ENCODE measurements around the gene THSD4.

The THSD4 gene

DNA sequence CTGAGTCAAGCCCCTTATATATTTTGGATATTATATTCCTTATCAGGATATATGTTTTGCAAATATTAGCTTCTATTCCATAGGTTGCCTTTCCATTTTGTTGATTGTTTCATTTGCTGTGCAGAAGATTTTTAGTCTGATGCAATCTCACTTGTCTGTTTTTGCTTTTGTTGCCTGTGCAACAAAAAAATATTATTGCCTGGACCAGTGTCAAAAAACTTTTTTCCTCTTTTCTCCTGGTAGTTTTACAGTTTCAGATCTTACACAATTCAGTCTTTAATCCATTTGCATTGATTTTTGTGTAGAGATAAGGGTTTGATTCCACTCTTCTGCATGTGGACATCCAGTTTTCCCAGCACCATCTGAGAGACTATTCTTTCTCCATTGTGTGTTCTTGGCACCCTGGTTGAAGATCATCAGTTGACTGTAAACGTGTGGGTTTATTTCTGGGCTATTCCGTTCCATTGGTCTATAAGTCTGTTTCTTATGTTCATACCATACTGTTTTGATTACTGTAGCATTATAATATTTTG is 466.2 kb downstream of the THSD4 start:
- no peak for DNase-seq (ENCODE audit: low read depth in 2 of 2)

DNA sequence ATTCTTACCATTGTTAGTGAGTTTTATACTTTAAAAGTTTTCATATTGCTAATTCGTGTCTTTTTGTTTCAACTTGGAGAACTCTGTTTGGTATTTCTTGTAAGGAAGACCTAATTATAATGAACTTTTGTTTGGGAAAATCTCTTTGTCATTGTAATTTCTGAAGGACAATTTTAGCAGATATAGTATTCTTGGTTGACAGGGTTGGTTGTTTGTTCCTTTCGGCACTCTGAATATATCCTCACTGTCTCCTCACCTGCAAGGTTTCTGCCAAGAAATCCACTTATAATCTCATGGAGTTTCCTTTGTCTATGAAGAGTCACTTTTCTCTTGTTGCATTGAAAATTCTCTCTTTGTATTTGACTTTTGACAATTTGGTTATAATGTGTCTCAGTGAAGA is 469.9 kb downstream of the THSD4 start:
- DNase-seq (ENCODE audit: low read depth in 2 of 2), result no peak

DNA sequence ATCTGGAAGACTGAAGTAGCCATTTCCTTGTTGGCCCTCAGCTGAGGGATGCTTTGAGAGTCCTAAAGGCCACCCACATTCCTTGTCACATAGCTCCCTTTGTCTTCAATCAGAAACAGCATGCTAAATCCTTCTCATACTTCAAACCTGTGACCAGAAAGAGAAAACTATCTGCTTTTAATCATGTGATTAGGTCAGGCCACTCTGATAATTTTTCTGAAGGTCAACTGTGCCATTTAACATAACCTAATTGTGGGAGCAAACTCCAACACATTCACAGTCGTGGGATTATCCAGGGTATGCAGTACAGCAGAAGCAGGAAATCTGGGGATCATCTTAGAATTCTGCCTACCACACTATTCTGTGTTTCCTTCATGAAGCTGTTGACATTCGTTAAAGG is 471.2 kb downstream of the THSD4 start:
- no peak for DNase-seq (ENCODE audit: low read depth in 2 of 2)

DNA sequence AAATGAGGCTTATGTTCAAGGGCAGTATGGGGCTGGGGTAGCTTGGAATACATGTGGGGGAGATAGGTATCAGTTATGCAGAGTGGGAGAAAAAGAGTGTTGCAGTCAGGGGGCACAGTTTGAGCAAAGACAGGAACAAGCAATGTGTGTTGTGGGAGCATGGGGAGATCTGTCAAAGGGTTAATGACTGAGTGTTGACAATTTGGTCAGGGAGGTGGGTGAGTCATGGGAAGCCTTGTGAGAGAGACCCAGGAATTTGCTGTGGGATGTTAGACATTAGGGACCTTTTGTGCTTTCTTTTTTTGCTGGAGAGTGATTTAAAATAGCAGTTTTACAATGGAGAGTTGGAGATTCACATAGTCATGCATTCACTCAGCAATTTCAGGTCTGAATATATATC is 473.5 kb downstream of the THSD4 start:
- peak; percentile 37 to 43 for DNase-seq (ENCODE audit: low read depth in 2 of 2)

DNA sequence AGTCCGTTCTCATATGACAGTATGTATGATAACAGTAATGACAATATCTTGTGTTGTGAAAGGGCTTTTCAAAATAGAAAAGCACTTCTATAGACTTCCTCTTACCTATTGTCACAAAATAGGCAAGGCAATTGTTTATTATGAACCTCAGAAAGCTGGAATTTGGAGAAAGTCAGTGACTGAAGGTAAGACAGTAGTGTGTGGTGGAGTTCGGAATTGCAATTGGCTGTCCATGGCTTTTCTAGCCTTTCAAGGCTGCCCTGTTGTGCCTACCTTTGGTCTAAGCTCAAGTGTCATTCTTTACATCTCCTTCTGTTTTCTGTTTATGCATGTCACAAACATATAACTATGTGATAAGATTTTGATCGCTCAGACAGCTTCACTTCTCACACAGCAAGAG is 475.8 kb downstream of the THSD4 start:
- no peak for DNase-seq (ENCODE audit: low read depth in 2 of 2)

DNA sequence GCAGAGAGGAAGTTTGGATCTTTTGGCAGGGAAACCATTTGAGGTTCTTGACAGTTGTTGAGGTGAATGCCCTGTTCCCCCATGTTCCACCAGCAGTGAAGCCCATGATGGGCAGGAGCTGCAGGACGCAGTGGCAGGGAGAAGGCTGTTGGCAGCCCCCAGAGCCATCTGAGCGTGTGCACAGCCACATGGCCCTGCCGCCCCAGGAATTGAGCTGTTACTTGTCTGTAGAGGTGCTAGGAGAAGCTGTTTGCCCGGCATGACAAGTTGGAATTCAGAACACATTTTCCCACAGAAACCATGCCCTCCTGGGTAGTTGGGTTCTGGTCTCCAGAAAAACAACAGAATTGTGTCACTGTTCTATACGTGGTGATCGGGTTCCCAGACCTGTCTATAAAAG is 476.9 kb downstream of the THSD4 start:
- no peak for DNase-seq (ENCODE audit: low read depth in 2 of 2)

DNA sequence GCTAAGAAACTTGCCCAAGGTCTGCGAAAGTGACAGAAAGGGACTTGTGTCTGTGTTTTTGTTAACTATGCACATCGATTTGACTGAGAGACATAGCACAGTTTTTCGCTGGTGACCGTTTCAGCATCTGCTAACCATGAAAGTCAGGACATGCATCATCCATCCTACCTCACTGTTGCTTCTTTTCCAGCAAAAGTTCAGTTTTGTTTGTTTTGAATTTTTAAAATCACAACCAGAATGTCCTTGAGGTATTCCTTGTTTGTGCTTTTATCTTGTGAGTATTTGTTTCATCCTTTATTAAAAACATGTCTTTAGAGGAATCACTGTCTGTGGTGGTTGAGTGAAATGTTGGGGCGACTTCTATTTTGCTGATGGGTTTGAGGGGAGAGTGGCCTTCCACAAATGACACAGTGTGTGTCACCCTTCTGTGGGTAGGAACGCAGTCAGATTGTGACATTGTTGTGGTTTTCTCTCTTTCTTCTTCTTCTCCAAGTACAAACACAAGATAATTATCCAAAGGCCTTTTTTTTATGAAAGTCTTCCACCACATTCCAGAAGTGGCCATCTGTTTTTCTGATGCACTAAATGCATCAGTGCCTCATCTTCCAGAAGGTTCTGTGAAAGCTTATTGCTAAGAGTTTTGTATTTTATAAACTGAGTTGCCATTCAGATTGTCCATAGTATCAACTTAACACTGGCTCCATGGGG is 480.7 kb downstream of the THSD4 start:
- DNase-seq (ENCODE audit: low read depth in 2 of 2), result no peak

DNA sequence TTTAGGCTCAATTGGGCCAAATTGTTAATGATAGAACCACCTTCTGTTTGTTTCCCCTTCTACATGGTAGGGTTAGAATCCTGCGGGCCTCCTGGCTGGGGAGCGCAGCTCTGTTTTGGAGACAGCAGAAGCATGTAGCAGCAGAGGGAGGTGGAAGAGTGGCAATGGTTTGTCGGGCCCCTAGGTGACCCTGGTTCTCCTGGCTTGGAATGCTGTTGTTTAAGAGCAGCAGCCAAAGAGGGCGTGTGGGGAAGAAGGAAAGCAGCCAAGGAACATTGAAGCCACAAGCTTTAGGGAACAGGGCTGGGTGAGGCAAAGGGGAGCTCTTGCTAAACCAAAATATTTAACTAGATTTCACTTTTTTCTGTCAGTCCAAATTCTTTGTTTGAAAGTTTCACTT is 481.4 kb downstream of the THSD4 start:
- DNase-seq (ENCODE audit: low read depth in 2 of 2), result no peak

DNA sequence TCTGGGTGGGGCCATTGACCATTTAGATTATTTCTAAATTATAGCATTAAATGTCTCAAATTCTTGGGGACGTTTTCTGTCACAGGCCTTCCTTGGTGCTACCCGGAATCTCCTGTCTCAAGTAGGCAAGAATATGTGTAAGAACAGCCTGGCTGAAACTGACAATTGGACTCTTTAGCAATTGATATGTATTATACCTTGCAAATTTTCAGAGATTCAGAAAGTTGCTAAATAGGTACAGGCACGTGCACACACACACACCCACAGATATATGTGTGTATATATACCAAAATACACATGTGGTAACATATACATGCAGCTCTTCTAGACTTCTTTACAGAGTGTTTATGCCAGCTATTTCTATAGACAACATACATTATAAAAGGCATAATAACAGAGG is 481.9 kb downstream of the THSD4 start:
- DNase-seq (ENCODE audit: low read depth in 2 of 2), result no peak

DNA sequence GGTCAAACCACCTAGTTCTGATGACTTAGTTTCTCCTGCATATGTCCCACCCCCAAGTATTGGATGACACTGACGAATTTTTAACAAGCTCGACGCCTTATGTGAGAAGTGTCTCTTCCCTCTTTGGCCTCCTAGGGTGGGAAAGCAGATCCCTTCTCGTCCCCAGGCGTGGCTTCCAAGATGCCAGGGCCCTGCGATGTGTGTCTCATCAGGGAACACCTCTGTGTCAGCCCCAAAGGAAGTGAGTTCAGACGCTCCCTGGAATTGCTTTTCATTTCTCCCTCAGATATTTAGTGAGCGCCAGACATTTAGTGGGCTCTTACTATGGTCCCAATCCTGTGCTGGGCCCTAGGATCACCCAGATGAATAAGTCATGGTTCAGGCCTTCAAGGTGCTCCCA is 482.4 kb downstream of the THSD4 start:
- no peak for DNase-seq (ENCODE audit: low read depth in 2 of 2)

DNA sequence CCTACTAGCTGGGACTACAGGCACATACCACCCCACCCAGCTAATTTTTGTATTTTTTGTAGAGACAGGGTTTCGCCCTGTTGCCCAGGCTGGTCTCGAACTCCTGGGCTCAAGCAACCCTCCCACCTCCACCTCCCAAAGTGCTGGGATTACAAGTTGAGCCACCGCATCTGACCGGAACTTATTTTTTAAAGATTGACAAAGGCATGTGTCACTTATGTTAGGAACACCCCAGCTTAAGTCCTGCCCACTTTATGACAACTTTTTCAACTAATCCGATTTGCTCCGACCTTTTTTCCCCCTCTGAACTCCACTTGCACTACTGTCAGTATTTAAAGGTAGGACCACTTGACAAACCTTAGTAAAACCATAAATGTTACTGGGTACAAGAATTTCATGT is 483.5 kb downstream of the THSD4 start:
- DNase-seq (ENCODE audit: low read depth in 2 of 2), result no peak

DNA sequence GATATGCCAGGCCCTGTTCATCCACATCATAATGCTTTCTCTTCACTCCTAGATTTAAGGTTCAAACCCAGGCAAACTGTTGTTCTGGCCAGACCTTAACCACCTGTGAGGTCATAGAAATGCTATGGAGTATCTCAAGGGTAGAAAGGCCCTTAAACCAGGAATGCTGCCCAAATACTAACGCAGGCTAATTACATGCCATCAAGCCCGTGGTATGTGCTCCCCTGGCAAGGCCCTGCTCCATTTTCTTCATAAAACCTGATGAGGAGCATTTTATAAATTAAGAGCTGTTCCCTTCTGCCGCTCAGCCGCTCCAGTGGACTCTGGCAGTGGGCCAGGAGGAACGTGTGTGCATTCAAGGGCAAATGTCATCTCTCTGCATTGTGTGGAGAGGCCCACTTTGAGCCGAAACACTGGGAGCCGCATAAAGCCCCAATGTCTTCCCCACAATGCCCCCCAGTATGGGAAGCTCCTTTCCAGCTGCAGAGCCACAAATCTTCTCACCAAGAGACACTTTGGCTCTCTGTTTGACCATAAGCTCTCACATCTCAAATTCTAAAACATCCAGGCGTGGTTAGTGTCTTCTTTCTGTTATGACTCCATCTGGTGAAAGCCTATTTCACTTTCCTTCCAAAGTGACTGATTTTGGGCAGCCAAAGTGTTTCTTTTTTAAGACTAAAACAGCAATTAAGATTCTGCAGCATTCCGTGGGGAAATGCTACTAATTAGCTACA is 484.3 kb downstream of the THSD4 start:
- no peak for DNase-seq (ENCODE audit: low read depth in 2 of 2)

DNA sequence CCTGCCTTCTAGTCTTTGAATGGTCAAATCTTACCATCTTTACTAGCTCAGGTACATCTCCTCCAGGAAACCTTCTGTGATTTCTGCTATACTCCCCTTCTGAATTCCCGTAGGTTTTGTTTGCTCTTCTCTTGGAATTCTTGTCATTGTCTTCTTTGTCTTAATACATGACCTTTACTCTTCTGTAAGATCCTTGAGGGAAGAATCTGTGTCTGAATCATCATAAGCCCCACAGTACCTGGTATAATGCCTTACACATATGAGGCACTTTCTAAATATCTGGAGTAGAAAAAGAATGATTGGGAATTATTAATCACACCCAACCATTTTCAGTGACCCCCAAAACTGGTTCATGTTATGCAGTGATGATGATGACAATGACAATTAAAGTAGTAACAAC is 485.0 kb downstream of the THSD4 start:
- no peak for DNase-seq (ENCODE audit: low read depth in 2 of 2)

DNA sequence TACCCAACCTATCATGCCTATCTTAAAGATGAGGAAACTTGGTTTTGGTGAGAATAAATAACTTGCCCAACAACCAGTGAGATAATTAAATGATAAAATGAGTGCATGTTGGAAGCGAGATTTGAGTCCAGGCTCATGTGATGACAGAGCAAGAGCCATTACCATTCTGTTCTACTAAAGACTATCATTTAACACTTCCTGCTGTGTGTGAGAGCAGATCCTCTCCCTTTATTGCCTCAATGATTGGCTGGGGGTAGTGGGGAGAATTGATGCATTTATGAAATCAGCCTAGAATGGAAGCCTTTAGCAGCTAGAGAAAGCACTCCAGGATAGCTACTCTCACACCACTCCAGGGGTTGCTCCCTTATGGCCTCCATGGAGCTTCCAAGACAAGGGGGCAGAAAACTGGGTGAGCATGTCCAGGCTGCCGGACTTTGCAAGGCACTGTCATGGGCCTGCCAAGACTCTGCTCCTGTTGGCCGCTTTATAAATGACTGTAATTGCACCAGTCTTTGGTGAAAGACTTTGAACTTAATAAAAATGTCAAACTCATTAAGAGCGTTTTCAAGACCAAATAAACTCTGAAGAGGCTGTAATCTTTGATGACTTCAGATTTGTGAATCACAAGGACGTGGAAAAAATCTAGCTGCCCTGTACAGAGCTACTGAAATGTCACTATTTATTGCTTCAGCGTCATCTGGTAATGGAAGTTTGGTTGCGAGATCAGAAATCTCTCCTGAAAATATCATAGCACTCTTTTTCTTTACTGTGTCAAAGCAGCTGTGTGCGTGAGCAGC is 486.0 kb downstream of the THSD4 start:
- no peak for DNase-seq (ENCODE audit: low read depth in 2 of 2)

DNA sequence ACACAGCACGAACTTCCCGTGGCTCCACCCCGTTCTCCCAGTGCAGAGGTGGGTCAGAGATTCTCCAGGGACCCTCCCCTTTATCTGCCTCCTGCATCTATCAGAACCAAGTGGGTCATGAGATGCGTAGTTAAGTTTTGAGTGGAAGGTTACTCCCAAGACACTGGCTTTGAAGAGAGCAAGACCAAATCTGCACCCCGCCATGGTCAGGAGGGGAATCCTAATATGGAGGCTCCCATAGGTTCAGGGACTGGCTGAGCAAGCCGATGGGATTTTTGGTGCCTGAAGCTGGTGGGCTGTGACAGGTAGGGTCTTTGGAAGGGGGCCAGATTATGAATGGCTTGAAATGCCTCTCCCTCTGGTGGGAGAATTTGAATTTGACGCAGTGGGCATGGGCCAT is 488.1 kb downstream of the THSD4 start:
- DNase-seq (ENCODE audit: low read depth in 2 of 2), result no peak

DNA sequence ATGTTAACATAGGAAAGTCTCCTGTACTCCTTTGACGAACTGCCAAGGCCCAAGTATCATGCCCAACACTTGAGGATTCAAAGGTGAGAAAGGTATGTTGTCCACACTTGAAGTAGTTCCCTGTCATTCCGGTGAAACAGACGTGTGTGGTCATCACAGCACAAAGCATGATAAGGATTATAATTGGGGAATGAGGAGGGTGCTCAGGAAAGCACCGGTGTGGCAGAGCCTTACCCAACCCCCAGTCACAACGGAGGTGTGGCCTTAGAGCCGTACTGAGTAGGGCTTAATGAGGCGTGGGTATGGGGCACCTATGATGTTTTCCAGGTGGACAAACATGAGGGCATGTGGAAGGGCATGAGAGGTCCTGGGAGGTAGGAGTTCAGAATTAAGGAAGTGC is 492.1 kb downstream of the THSD4 start:
- no peak for DNase-seq (ENCODE audit: low read depth in 2 of 2)

DNA sequence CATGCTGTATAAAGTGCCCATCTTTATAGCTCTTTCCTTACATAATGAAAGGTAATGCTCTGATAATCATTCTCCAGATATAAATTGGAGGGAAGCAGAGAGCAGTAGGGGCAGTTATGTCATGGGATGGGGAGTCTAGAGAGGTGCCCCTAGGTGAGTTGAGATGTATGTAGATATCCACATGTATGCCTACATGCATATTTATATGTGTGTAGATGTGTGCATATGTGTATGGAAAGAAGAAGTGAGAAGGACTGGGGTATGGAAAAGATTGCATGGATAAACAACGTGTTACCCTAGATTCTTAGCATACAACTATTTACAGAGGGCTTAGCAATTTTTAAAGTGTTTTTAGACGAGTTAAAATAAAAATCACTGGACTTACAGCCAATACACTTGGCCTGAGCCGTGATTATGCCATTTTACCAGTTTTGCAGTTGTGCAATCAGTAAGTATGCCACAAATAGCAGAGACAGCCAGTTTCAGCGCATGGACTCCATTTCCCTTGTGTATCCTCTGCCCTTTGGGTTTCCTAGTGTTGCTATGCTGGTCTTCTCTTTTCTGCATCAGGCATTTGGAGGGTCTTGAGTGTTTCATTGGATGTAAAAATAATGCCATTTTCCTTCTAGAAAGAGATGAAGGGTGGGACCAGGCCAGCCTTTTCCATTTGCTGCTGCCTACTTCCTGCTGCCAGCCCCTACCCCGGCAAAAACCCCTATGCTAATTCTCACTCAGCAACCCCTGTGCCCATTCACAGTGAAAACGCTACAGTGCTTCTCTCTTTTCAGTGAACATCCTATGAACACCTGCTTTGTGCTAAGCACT is 495.7 kb downstream of the THSD4 start:
- DNase-seq (ENCODE audit: low read depth in 2 of 2), result no peak

DNA sequence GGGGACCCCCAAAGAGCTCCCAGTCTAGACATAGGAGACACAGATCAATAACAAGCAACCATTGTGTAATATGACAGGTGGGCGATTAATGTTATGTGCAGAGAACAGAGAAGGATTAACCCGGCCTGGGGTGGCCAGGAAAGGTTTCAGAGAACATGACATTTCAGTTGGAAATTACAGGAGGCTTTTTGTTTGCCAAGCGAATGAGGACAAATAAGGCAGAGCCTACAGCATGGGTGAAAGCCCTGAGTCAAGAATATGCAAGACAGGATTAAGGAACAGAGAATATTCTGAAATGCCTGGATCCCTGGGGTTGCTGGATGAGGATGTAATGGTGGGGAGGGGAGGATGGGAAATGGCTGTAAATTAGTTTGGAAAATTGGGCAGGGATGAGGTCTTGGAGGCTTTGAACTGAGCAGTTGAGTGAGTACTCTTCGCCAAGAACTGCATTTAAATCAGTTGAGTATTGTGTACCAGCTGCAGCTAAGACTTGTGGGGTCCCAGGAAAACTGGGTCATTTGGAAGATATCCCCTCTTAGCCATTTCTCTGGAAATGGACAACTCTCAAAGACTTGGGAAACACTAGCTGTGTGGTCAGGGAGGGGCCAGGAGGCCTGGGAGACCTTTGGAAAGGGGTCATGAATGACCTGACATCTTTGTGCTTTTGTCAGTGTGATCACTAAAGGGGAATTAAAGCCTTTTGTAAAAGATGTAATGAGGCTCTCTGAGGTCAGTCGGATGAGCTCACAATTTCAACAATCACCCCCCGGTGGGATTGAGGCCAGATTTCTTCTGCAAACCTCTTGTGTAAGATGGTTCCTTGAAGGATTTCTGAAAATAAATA is 496.5 kb downstream of the THSD4 start:
- DNase-seq (ENCODE audit: low read depth in 2 of 2), result no peak

DNA sequence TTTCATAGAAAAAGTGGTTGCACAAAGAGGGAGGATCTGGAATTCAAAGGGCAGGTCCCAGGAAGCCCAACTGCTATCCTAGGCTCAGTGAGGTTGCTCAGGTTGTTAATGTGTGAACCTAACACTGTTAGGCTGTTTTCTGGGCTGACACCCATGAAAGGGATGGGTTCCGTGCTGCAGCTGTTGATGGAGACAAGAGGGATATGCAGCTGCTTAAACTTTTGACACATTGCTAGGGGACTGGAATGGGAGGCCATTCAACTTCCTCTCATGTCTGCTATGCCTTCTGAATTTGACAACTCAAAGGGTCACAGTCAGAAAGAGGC is 497.1 kb downstream of the THSD4 start:
- no peak for DNase-seq (ENCODE audit: low read depth in 2 of 2)

DNA sequence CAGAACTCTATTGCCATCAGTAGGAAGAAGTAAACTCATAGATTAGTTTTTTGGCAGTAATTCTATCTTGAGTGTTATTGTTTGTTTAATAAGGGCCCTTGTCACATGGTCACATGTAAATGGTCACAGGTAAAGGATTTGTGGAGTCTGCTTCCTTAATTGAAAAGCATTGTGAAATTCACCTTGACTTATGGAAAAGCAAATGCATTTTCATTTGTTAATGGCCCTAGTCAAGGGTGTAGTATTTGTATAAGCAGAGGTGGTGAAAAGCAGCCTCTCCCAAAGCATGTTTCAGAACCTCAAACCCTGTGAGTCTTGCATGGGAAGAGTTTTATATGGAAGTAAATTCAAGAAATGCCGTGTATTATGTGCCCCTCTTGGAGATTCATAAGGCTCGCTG is 497.6 kb downstream of the THSD4 start:
- DNase-seq (ENCODE audit: low read depth in 2 of 2), result no peak

DNA sequence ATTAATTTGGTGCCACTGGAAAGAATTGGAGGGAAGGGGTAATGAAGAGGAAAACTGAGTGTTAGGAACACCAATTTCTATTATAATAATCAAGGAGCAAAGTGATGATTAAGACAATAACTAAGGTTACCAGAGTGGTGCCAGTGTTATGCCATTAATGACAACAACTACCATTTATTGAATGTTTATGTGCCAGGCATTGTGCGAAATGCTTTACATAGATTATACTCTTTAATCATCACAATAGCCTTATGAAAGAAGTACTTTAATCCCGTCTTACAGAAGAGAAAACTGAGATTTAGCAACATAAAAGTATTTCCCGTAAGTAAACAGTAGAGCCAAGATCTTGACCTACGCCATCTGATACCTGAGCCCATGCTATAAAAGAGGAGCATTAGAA is 507.8 kb downstream of the THSD4 start:
- DNase-seq (ENCODE audit: low read depth in 2 of 2), result no peak

Measured in fibroblast of skin of left biceps (primary cell).